ENCODE data around the gene LIN7C. TPM values are rescaled to one million over a fixed set of nuclear protein-coding genes. Genes with fewer than 3 reads are reported as not detected.
"Not testable (repeated sequence)": the region's sequence is repeated elsewhere in the genome, so short reads cannot be mapped to it uniquely, and the experiment has no call there.

LIN7C gene
- total RNA-seq, 2 experiments from 2014 or later, result 27.6 to 28.7 TPM

DNA sequence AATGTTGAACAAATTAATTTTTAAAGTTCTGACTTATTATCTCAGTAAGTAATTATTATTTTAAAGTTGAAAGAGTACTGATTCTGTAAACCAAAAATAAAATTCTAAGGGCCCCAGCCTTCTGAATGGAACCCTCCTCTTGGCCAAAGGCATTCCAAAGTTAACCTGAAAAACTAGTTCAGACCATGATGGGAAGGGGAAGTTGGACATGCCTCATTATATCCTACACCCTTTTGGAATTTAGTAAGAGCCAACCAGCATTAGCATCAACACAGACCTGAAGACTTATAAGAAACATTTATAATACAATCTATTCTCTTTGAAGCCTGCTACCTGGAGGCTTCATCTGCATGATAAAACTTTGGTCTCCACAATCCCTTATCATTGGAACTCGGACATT, 52.9 kb downstream of the LIN7C start:
- ChIA-PET POLR2A (no interaction called here), CTCF (no interaction called here)
- no peaks in the 10 kb centered on the region for H3K36me3 Mint-ChIP-seq
- no peaks in the 10 kb centered on the region for H3K4me1 Mint-ChIP-seq (ENCODE audit: low read depth)
- no peaks in the 10 kb centered on the region for H3K27me3 Mint-ChIP-seq
- H3K9me3 Mint-ChIP-seq, result no peaks in the 10 kb centered on the region
- DNase-seq, result no peak
- no peak overlapping the region for H3K27ac Mint-ChIP-seq
- no peak overlapping the region for H3K4me3 Mint-ChIP-seq
- intact Hi-C loops (cut with micrococcal nuclease), result no loop called here

DNA sequence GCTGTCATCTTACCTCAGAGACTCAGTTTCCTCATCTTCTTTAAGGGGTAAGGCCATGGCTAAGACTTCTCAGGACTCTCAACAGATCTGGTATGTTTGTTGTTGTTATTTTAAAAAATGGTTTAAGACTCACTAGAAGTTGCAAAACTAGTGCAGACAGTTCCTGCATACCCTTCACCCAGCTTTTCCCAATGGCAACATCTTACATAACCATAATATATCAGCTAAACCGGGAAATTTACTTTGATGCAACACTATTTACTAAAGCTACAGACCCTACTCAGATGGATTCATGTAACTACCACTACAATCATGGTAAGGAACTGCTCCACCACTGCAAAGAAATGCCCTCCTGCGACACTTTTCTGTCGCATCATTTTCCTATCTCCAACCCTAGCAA, 54.4 kb downstream of the LIN7C start:
- CTCF ChIA-PET, result no interaction called here
- POLR2A ChIA-PET, result no interaction called here
- Mint-ChIP-seq H3K27me3 (no peaks in the 10 kb centered on the region), H3K9me3 (no peaks in the 10 kb centered on the region), H3K4me1 (ENCODE audit: low read depth) (no peaks in the 10 kb centered on the region), H3K36me3 (no peaks in the 10 kb centered on the region), H3K4me3 (no peak overlapping the region), H3K27ac (no peak overlapping the region)
- intact Hi-C loops (cut with micrococcal nuclease), result no loop called here
- DNase-seq, result no peak

DNA sequence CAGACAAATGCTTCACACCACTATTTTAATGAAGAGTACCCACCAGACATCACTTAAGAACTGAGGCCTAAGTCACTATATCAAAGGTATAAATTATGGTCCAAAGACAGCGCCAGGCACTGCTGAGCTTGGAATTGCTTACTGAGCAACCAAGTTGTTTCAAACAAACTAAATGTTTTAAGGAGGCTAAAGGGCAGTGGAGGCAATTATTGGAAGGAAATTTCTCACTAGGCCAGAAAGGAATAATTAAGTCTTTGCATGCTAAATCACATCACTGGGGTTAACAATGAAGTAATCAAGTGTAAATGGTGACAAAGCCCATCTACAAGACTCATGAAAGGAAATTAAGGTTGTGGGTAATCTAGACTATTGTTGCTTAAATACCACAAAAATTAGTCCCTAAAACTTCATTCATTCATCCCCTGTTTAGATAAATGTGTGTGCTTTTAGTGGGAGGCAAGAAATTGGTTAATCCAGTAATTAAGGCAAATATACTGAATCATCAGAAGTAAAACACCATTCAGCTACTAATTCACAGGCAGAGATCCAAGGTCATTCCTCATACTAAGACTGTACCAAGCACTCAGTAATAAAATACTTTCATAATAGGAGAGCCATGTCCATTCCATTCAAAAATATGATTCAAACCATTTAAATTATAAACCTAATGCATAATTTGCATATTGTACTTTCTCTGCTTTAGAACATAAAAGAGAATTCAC, 55.2 kb downstream of the LIN7C start:
- DNase-seq, result no peak
- intact Hi-C loops (cut with micrococcal nuclease), result no loop called here
- no peaks in the 10 kb centered on the region for H3K36me3 Mint-ChIP-seq
- no peaks in the 10 kb centered on the region for H3K9me3 Mint-ChIP-seq
- no peak overlapping the region for H3K27ac Mint-ChIP-seq
- ChIA-PET POLR2A (no interaction called here), CTCF (no interaction called here)
- no peaks in the 10 kb centered on the region for H3K27me3 Mint-ChIP-seq
- no peak overlapping the region for H3K4me3 Mint-ChIP-seq
- no peaks in the 10 kb centered on the region for H3K4me1 Mint-ChIP-seq (ENCODE audit: low read depth)

DNA sequence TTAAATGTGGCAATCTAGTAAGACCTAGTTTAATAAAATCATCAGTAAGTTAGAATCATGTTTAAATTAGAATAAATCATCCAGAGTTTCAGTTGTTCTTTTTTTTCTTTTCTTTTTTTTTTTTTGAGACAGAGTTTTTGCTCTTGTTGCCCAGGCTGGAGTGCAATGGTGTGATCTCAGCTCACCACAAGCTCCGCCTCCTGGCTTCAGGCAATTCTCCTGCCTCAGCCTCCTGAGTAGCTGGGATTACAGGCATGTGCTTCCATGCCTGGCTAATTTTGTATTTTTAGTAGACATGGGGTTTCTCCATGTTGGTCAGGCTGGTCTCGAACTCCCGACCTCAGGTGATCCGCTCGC, 58.4 kb downstream of the LIN7C start:
- DNase-seq; H3K4me1 Mint-ChIP-seq (ENCODE audit: low read depth); H3K4me3 Mint-ChIP-seq; CTCF ChIA-PET; H3K36me3 Mint-ChIP-seq; H3K27me3 Mint-ChIP-seq; POLR2A ChIA-PET; H3K9me3 Mint-ChIP-seq; intact Hi-C loops (cut with micrococcal nuclease); H3K27ac Mint-ChIP-seq: not testable (repeated sequence)

DNA sequence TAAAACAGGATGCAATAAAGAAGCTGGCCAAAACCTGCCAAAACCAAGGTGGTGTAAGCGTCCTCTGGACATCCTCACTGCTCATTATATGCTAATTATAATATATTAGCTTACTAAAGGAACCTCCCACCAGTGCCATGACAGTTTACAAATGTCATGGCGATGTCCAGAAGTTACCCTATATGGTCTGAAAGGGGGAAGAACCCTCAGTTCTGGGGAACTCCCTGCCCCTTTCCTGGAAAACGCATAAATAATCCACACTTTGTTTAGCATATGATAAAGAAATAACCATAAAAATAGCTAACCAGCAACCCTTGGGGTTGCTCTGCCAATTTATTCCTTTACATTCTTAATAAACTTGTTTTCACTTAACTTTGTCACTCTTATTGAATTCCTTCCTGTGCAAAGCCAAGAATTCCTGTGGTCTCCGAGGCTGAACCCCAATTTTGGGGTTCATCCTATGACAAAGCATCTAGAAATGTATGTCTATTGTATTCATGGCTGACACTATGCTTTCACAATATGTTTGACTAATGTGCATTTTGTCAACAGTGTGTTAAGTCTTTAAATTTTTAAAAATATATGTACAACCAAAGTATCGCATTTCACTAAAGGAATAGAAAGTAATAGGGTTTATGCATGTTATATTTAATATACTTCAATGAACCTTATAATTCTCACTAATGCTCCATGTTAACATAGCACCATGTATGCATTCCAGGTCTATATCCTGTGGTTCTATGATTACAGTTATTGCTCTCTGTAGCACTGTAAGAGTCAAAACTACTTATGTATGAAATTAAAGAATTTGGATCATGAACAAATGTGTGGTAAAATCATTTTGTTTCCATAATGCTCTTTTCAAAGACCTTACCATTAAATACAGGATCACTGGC, 59.0 kb downstream of the LIN7C start:
- Mint-ChIP-seq H3K27me3 (no peaks in the 10 kb centered on the region), H3K4me1 (ENCODE audit: low read depth) (no peaks in the 10 kb centered on the region), H3K9me3 (no peaks in the 10 kb centered on the region), H3K4me3 (no peak overlapping the region), H3K27ac (no peak overlapping the region), H3K36me3 (no peaks in the 10 kb centered on the region)
- intact Hi-C loops (cut with micrococcal nuclease), result no loop called here
- no peak for DNase-seq
- ChIA-PET POLR2A (no interaction called here), CTCF (no interaction called here)

DNA sequence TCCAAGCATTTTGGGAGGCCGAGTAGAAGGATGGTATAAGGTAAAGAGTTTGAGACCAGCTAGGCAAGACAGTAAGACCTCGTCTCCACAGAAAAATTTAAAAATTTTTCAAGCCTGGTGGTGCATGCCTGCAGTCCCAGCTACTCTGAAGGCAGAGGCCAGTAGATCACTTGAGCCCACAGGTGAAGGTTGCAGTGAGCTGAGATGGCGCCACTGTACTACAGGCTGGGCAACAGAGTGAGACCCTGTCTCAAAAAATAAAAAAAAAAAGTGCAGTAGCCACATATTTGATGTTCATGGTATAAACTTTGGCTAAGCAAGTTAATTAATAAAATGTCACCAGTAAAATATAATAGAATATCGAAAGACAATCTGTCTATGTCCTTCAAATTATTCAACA, 60.9 kb downstream of the LIN7C start:
- CTCF ChIA-PET, result interaction anchor here (1.1 kb wide), 1 partner anchor 40 kb away, joined by 3 read pairs; no protein-coding TSS in a partner anchor
- no peak overlapping the region for H3K4me3 Mint-ChIP-seq

DNA sequence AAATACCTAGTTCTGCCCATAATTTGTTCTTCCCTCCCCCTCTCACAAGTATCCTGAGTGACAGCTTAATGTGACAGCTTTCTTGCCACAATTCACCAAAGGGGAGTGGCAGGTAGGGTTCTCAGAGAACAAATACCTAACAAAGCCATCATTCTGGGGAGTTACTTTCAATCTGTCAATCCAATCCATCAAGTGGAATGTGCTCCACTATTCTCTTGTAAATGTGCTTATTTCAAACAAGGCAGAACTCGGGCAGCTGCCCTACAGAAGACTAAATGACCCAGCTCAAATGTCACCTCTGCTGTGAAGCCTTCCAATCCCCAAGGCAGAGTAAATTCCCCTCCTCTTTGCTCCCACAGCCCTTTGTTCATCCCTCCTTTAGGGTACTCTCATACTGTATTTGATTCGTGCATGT, 61.8 kb downstream of the LIN7C start:
- no peaks in the 10 kb centered on the region for H3K9me3 Mint-ChIP-seq

More for the DNA sequence above, 60.9 kb downstream of the LIN7C start:
- no peak for DNase-seq
- no peaks in the 10 kb centered on the region for H3K9me3 Mint-ChIP-seq
- no peaks in the 10 kb centered on the region for H3K4me1 Mint-ChIP-seq (ENCODE audit: low read depth)
- H3K36me3 Mint-ChIP-seq, result no peaks in the 10 kb centered on the region
- no peak overlapping the region for H3K27ac Mint-ChIP-seq
- POLR2A ChIA-PET, result no interaction called here
- intact Hi-C loops (cut with micrococcal nuclease), result no loop called here
- H3K27me3 Mint-ChIP-seq, result peaks cover 8% of the 10 kb centered on the region

More for the DNA sequence above, 61.8 kb downstream of the LIN7C start:
- H3K36me3 Mint-ChIP-seq, result no peaks in the 10 kb centered on the region
- POLR2A ChIA-PET, result no interaction called here
- H3K27me3 Mint-ChIP-seq, result peaks cover 8% of the 10 kb centered on the region
- CTCF ChIA-PET, result interaction anchor here (0.7 kb wide), 1 partner anchor 53 kb away, joined by 3 read pairs; no protein-coding TSS in a partner anchor
- no peaks in the 10 kb centered on the region for H3K4me1 Mint-ChIP-seq (ENCODE audit: low read depth)
- no peak overlapping the region for H3K27ac Mint-ChIP-seq
- intact Hi-C loops (cut with micrococcal nuclease), result no loop called here
- DNase-seq, result no peak
- H3K4me3 Mint-ChIP-seq, result no peak overlapping the region

Small RNA genes lying within 50 kb of the gene (microRNA-seq; reads per million reads assigned to microRNA genes)
- not detected for gene MIR8087 (ENCODE audit: borderline microRNAs expressed, borderline number of aligned reads, borderline replicate concordance)

Other genes with a start within 250 kb of the LIN7C start
- gene CCDC34, start 143.6 kb downstream of the LIN7C start, total RNA-seq, result 10 to 100 TPM; 22.8 to 23.7 TPM
- gene LGR4, start 34.0 kb downstream of the LIN7C start, total RNA-seq, result under 1 TPM; 0.22 to 0.67 TPM
- not detected for gene BDNF, start 193.7 kb upstream of the LIN7C start, total RNA-seq

Data from activated CD4-positive, alpha-beta memory T cell treated with anti-CD3 and anti-CD28 coated beads for 36 hours (primary cell).